Left ventricle myocardium superior (tissue), 1 donor: ENCODE data around the gene LEMD2. TPM values are rescaled to one million over a fixed set of nuclear protein-coding genes. Genes with fewer than 3 reads are reported as not detected.
A peak's percentile ranks its signal among the peaks of the same experiment; 100 is the strongest.

Experiments used
- ATAC-seq: fragments of 200-7000 bp; cut with Tn5 transposase; one replicate; pipeline ENCODE4 v1.9.1; 2020; ENCODE audit warnings: mild to moderate bottlenecking, moderate library complexity
- DNase-seq: peaks from one replicate; pipeline ENCODE4 v3.0.0-alpha.2; 2020
- intact Hi-C: fragments of 100-400 bp; cut with micrococcal nuclease; formaldehyde crosslinking; loops from one replicate; pipeline ENCODE4 v1.11.0; 2022
- total RNA-seq: library from RNA; stranded (reverse); fragmentation: NEBNext Ultra II Directional; extraction: Animal tissue kit (Norgen Biotek cat#: 25700); gene quantifications from one replicate; pipeline ENCODE4 v1.2.1, GENCODE V29; 2021
- donor health status: DM: no; HTN: yes; CAD: no; lungs with severe emphysema.

Gene LEMD2
- total RNA-seq, 1 donor from 2014 or later = 22.5 TPM

- DNase-seq (peak; percentile 52), ATAC-seq (peak; percentile 23)
- intact Hi-C loops = no loop called here
Measured at GRCh38 chr6:33731751-33732282, 57.1 kb downstream of the LEMD2 start.

- no peak for ATAC-seq
- no peak for DNase-seq
- intact Hi-C loops = no loop called here
Measured at GRCh38 chr6:33731035-33731434, 57.9 kb downstream of the LEMD2 start.

- ATAC-seq = peak; percentile 11
- intact Hi-C loops = no loop called here
- no peak for DNase-seq
Measured at GRCh38 chr6:33730611-33731010, 58.3 kb downstream of the LEMD2 start.

DNA sequence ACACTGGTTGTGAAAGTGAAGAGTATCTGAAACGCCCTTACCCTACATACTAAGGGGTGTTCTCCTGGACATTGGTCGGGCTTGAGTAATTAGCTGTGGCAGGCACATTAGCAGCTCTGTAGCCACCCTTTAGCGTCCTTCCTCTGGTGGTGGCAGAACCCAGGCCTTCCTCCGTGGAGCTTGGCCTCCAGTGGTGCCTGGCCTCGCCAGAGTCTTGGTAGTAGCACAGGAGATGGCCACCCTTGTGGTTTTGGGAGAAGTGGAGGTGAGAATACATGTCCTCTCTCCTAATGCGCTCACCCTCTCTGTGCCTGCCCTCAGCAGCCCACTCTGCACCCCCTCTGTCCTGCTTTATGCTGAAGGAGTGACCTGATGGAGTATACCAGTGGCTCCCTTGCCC lies 59.9 kb downstream of the LEMD2 start:
- DNase-seq (no peak), ATAC-seq (no peak)
- intact Hi-C loops = no loop called here

DNA sequence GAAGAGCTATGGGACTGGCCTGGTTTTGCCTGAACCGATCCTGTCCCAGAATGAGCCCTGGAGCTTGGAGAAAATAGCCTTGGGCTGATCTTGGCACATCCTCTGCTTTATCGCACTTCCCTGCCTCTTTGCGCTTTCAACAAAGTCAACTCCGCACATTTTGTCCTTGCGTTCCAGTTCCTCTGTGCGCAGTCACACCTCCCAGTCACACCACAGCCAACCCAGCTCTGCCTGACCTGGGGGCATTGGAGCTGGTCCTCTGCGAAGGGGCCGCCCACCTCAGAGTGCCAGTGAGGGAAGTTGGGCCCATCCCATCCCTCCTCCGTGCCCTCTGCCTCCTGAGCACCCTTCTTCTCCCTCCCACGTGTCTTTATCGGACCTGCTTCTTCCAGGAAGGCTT lies 60.5 kb downstream of the LEMD2 start:
- peak; percentile 77 for DNase-seq
- ATAC-seq = peak; percentile 76
- intact Hi-C loops = no loop called here

DNA sequence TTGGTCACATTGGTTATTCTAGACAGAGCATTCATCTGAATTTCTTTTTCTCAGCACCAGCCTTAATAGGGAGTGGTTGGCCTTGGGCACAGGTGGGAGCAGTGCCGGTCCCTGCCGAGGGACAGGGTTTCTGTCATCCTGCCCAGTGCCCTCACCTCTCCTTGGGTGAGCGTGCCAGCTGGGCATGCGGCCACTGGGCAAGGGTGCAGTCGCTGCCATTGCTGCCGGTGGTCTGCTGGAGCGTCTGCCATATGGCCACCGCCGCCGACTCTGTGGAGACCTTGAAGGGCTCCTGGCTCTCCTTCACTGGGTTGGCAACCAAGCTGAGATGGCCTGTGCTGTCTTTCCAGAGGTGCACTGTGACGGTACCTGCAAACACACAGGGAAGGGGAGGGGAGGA lies 61.0 kb downstream of the LEMD2 start:
- intact Hi-C loops = no loop called here
- peak; percentile 71 for ATAC-seq
- DNase-seq = peak; percentile 83

- intact Hi-C loops = no loop called here
- DNase-seq = no peak
- no peak for ATAC-seq
Measured at GRCh38 chr6:33727126-33727525, 61.8 kb downstream of the LEMD2 start.

DNA sequence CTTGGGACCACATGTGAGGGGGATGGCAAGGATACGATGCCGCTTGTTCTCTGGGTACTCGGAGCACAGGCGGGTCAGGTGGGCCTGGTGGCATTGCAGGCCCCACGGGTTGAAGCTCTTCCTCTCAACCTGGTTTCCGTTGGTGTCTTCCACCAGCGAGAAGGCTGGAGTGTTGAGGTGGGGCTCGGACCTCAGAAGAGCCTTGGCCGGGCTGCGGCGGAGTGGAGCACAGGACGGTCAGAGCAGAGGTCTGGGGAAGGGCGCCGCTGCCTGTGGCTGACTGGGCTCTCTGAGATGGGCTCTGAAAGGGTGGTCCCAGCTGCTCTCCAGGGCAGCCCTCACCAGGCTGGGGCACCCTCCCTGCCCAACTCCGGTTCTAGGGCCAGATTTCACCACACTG lies 62.2 kb downstream of the LEMD2 start:
- no peak for DNase-seq
- intact Hi-C loops = no loop called here
- no peak for ATAC-seq

- ATAC-seq (no peak), DNase-seq (no peak)
- intact Hi-C loops = no loop called here
Measured at GRCh38 chr6:33725891-33726673, 62.8 kb downstream of the LEMD2 start.

GRCh38 chr6:33725222-33725621 lies 63.7 kb downstream of the LEMD2 start:
- intact Hi-C loops = no loop called here
- ATAC-seq (no peak), DNase-seq (no peak)

DNA sequence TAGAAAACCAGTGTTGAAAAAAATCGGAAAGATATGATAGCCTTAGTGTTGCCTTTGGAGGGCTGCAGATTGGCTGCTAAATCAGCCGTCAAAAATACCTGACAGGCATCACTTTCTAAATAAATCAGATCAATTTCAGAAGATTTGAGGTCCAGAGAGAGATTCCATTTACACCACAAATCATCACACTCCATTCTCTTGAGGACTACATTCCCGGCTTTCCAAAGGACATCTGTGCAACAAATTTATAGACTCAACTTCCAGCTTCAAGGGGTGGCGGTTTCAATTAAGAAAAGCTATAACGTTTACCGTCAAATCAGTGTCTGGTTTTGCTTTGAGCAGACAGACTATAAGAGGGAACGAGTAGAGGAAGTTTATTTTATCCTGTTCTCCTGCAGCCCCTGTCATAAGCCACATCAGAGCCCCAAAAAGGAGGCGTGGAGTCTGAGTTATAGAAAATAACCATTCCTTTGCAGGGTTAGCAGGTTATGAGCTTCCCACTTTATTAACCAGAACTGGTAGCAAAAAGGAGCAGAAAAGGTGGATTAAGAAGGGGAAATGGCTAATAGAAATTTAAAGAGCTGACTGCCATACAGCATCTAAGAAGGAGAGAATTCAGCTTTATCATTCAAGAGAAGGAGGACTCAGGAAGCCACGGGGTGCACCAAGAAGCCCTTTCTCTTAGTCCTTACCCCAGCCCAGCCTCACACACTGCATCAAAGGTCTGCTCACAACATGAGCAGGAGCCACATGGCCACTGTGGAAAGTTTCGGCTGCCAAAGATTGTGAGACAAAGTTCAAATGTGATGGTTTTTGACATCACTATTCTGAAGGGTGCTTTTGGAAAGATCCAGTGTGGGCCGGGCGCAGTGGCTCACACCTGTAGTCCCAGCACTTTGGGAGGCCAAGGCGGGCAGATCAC lies 64.6 kb downstream of the LEMD2 start:
- intact Hi-C loops = no loop called here
- ATAC-seq = no peak
- no peak for DNase-seq

DNA sequence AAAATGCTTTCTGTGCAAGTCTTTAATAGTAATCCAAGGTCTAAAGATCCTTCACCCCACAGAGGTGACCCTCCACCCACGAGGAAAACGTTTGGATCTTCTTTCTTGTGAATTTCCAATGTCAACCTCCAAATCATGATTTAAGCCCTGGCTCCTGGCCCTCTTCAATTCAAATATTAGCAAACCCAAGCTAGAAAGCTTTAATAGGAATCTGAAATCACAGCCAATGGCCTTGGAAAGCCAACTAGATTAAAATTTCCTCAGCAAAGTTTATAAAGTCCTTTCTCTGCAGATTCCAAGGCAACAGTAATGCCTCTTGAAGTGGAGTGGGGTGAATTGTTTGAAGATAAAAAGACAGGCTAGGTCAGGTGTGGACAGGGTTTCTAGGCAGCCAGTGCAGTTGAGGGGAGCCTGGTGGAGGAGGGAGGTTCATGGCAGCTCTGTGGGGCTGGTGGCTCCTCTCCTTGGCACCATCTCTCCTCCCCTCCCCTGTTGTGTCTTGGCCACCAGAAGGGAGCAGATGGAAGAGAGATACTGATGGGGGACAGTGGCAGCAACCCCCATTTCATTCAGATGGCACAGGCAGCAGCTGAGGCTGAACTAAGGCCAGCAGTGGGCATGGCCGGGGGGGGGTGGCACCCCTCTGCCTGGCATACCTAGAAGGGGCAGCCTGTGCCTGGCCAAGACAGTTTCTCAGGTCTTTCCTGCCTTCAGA lies 65.4 kb downstream of the LEMD2 start:
- intact Hi-C loops = no loop called here
- DNase-seq (no peak), ATAC-seq (no peak)

DNA sequence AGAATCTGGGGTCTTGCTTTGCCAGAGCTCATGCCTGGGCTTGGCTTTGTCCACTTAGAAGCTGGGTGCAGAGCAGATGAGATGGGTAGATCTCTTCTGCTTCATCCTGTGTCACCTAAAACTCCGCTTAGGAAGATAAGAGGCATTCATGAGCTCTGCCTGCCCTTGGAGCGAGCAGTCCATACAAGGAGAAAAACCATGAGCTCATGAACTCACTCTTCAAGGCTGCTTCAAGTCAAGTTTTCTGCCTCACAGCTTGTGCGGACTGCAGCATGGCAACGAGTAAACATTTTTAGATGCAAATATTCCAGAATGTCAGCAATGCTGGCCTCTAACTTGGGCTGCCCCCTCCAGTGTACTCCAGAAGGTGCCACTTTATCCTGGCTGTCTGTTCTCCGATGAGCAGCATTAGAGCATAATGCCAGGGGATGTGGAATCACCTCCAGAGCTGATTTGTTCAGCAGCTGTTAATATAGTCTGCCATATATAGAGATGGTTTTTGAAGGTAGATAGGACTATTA lies 66.8 kb downstream of the LEMD2 start:
- intact Hi-C loops = no loop called here
- ATAC-seq (peak; percentile 23), DNase-seq (no peak)

DNA sequence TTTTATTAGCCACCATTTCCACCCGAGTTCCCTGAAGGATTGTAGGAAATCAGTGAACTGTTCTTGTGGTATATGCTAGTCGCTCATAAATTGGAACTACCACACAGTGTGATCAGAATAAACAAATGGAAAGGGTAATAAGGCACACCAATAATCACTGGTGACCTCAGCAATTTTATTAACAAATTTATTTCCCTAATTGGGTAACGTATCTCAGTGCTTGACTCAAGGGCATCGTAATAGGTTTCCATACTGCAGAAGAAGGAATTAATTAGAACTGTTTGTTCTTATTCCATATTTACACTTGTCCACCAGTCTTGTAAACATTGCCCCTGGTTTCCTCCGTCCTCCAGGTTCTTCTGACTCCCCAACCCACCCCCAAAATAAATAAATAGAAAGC lies 67.4 kb downstream of the LEMD2 start:
- intact Hi-C loops = no loop called here
- no peak for ATAC-seq
- no peak for DNase-seq

Other genes with a start within 250 kb of the LEMD2 start
- gene BAK1, start 208.9 kb downstream of the LEMD2 start, total RNA-seq = 23.1 TPM
- 6.1 TPM for gene ITPR3, start 167.8 kb downstream of the LEMD2 start, total RNA-seq
- gene UQCC2, start 77.4 kb downstream of the LEMD2 start, total RNA-seq = 190 TPM
- 47.5 TPM for gene IP6K3, start 42.2 kb downstream of the LEMD2 start, total RNA-seq
- gene MLN, start 14.9 kb upstream of the LEMD2 start, total RNA-seq = not detected